IPS-20b (cell line): Measurements from ENCODE around the gene SLFN14.
"Not testable (repeated sequence)": the region's sequence is repeated elsewhere in the genome, so short reads cannot be mapped to it uniquely, and the experiment has no call there.

Experiments used
- H3K27ac ChIP-seq: one replicate; pipeline ENCODE4 v1.5.1; 2013; ENCODE audit warnings: low read length
- H3K27me3 ChIP-seq: 2 replicates; pipeline ENCODE4 v1.6.1; 2013; ENCODE audit warnings: mild to moderate bottlenecking, low read length, inconsistent platforms; ENCODE audit not compliant: insufficient read depth
- H3K36me3 ChIP-seq: 2 replicates; pipeline ENCODE4 v1.6.1; 2013; ENCODE audit warnings: low read depth, mild to moderate bottlenecking, inconsistent platforms, low read length, moderate library complexity; ENCODE audit not compliant: insufficient read depth
- H3K4me1 ChIP-seq: 2 replicates; pipeline ENCODE4 v1.6.1; 2013; ENCODE audit warnings: mild to moderate bottlenecking, control low read depth, inconsistent platforms, low read length, moderate library complexity; ENCODE audit not compliant: insufficient read depth
- H3K4me3 ChIP-seq: 2 replicates; pipeline ENCODE4 v1.5.1; 2013; ENCODE audit warnings: mild to moderate bottlenecking, low read length, inconsistent platforms
- H3K9ac ChIP-seq: 2 replicates; pipeline ENCODE4 v1.6.1; 2013; ENCODE audit warnings: low read depth, mild to moderate bottlenecking, inconsistent platforms, low read length, moderate library complexity
- H3K9me3 ChIP-seq: 2 replicates; pipeline ENCODE4 v1.6.1; 2013; ENCODE audit warnings: mild to moderate bottlenecking, low read depth, low read length, inconsistent platforms; ENCODE audit not compliant: insufficient read depth

SLFN14 gene

DNA sequence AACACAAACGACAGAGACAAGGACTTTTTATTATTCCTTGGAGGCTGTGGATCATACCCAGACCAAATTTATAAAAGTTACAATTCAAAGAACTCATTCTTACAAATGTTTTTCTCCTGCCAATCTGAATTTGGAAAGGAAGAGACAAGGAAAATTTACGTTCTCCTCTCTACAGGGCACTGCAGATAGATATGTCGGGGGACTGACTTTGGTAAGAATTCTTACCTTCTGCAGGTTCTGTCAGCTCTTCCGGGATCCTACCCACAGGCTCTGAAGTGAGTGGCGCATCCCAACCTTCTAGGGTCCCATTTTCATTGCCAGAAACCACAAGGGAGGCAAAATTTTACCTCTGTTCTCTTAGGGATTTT lies 21.0 kb downstream of the SLFN14 start:
- H3K4me3 ChIP-seq: no peak overlapping the region
- no peaks in the 10 kb centered on the region for H3K9me3 ChIP-seq
- H3K27ac ChIP-seq: no peak overlapping the region
- no peak overlapping the region for H3K9ac ChIP-seq
- no peaks in the 10 kb centered on the region for H3K27me3 ChIP-seq
- H3K4me1 ChIP-seq: no peaks in the 10 kb centered on the region
- H3K36me3 ChIP-seq: no peaks in the 10 kb centered on the region

DNA sequence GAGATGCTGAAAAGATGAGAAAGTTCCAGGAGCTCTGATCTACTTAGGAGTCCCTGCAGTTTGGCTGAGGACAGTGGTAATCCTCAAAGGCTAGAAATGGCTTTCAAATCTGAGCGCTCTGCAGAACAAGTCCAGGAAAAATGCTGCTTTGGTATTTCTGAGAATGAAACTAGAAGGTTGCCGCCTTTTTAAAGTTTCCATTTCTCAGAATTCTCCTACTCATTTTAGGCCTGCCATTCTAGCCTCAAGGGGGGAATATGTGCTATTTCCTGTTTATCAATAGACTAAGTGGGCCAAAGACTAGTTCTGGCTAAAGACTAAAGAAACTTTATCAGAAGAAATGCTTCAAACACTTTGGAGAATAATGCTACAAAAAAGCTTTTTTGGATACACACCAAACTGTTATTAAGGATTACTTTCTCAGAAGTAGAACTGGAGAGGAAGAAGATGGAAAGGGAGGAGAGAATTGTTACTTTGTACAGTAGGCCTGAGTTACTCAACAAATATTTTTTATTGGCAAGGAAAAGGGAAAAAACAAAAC lies 22.9 kb downstream of the SLFN14 start, which contains the start of gene SLFN12L:
Gene SLFN12L, minus strand, starts transcription at position 78 of the 541 bp plus-strand sequence. CDS start 15,314 bp downstream, outside the sequence.
- no peaks in the 10 kb centered on the region for H3K36me3 ChIP-seq
- H3K4me3 ChIP-seq: no peak within 1 kb of the TSS
- no peak within 1 kb of the TSS for H3K9ac ChIP-seq
- H3K9me3 ChIP-seq: no peaks in the 10 kb centered on the region
- no peaks in the 10 kb centered on the region for H3K27me3 ChIP-seq
- no peaks in the 10 kb centered on the region for H3K4me1 ChIP-seq
- no peak within 1 kb of the TSS for H3K27ac ChIP-seq

DNA sequence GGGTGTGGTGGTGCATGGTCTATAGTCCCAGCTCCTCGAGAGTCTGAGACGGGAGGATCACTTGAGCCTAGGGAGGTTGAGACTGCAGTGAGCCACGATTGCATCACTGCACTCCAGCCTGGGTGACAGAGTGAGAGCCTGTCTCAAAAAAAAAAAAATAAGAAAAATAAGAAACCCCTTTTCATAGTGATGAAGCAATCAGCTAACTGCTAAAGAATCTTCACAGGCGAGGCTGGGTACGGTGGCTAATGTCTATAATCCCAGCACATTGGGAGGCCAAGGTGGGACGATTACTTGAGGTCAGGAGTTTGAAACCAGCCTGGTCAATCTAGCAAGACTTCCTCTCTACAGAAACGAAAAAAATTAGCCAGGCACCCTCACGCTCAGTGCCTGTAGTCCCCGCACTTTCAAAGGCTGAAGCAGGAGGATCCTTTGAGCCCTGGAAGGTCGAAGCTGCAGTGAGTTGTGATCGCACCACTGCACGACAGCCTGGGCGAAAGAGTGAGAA lies 23.9 kb downstream of the SLFN14 start:
- no peaks in the 10 kb centered on the region for H3K36me3 ChIP-seq
- H3K27ac ChIP-seq: no peak overlapping the region
- H3K27me3 ChIP-seq: no peaks in the 10 kb centered on the region
- no peak overlapping the region for H3K4me3 ChIP-seq
- no peaks in the 10 kb centered on the region for H3K9me3 ChIP-seq
- no peak overlapping the region for H3K9ac ChIP-seq
- no peaks in the 10 kb centered on the region for H3K4me1 ChIP-seq

DNA sequence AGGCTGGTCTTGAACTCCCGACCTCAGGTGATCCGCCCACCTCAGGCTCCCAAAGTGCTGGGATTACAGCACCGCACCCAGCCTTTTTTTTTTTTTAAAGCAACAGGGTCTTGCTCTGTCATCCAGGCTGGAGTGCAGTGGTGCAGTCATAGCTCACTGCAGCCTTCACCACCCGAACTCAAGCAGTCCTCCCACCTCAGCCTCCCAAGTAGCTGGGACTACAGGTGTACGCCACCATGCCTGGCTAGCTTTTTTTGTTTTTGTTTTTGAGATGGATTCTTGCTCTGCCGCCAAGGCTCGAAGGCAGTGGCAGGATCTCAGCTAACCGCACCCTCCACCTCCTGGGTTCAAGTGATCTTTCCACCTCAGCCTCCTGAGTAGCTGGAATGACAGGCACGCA lies 25.2 kb downstream of the SLFN14 start:
- not testable (repeated sequence) for H3K27ac ChIP-seq, H3K4me1 ChIP-seq

DNA sequence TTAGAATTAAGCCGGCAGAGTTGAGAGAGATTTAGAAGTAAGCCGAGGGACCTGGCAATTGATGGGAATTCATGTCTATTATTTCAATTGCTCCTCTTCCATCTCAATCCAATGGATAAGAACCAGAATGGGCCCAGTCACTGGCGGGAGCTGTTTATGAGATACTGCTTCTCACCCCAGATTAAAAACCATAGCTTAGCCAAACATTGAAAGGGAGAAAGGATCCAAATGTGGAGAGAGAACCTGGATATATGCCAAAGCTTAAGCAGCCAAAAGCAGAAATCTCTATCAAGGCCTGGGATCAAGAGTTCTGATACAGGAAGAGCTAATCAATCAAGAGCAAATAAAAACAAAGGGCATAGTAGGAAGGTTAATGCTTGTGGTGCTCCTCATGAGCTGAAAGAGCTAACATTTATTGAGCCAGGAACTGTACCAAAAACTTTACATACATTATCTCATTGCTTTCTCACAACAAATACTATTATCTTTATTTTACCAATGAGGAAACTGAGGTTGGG lies 26.0 kb downstream of the SLFN14 start:
- H3K9ac ChIP-seq: no peak overlapping the region
- H3K36me3 ChIP-seq: no peaks in the 10 kb centered on the region
- H3K9me3 ChIP-seq: no peaks in the 10 kb centered on the region
- no peaks in the 10 kb centered on the region for H3K27me3 ChIP-seq
- H3K4me3 ChIP-seq: no peak overlapping the region
- H3K4me1 ChIP-seq: no peaks in the 10 kb centered on the region
- no peak overlapping the region for H3K27ac ChIP-seq

More for the DNA sequence above, 25.2 kb downstream of the SLFN14 start:
- H3K9me3 ChIP-seq, H3K9ac ChIP-seq, H3K36me3 ChIP-seq, H3K4me3 ChIP-seq, H3K27me3 ChIP-seq: not testable (repeated sequence)

DNA sequence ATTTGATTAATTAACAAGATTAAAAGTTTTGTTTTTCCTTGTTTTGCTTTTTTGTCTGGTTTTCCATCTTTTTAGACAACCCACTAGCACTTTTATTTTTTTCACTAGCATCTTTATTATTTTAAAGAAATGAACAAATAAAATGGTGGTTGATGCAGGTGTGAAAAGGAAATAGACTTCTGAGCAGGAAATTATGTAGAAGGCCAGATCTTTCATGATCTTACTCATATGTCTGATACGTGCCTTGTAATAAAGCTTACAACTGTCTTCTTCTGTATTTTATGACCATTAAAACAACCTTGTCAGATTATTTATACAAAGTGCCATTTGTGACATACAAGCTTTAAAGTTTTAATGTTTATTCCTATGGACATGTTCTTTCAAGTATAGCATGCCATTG lies 29.5 kb downstream of the SLFN14 start:
- Histone ChIP-seq H3K9ac (no peak overlapping the region), H3K36me3 (no peaks in the 10 kb centered on the region), H3K27ac (no peak overlapping the region), H3K9me3 (no peaks in the 10 kb centered on the region), H3K4me1 (no peaks in the 10 kb centered on the region), H3K4me3 (no peak overlapping the region), H3K27me3 (no peaks in the 10 kb centered on the region)

DNA sequence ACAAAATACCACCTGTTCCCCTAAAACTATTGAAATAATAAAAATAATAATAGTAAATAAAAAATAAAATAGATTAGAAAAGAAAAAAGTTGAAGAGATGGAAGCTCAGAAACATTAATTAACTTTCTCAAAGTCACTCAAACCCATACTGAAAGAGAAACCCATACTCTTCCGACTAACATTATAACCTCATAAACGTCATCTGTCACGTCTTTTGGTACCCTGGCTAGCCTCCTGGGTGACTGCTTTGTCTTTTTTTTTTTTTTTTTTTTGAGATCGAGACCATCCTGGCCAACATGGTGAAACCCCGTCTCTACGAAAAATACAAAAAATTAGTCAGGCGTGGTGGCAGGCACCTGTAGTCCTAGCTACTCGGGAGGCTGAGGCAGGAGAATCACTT lies 30.8 kb downstream of the SLFN14 start:
- Histone ChIP-seq H3K4me3 (no peak overlapping the region), H3K4me1 (no peaks in the 10 kb centered on the region), H3K27me3 (no peaks in the 10 kb centered on the region), H3K27ac (no peak overlapping the region), H3K36me3 (no peaks in the 10 kb centered on the region), H3K9me3 (no peaks in the 10 kb centered on the region), H3K9ac (no peak overlapping the region)

DNA sequence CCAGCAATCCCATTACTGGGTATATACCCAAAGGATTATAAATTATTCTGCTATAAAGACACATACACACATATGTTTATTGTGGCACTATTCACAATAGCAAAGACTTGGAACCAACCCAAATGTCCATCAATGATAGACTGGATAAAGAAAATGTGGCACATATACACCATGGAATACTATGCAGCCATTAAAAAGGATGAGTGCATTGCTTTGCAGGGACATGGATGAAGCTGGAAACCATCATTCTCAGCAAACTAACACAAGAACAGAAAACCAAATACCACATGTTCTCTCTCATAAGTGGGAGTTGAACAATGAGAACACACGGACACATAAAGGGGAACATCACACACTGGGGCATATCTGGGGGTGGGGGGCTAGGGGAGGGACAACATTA lies 31.3 kb downstream of the SLFN14 start:
- H3K9me3 ChIP-seq: not testable (repeated sequence)

DNA sequence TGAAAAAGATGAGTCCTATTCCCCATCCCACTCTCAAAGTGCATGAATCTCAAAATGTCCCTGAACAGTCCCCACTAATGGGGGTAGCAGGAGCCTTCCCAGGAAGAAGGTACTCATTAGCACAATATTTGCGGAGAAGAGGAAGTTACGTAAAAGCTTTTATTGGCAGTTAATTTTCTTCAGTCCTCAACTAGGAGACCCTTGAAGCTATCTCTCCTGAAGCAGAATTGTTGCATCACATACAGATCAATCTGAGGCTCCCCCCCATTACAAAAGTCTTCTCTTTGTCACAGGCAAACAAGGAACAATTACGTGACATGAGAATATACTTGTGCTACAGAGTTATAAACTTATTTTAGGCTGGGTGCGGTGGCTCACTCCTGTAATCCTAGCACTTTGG lies 37.3 kb downstream of the SLFN14 start:
- H3K36me3 ChIP-seq: no peaks in the 10 kb centered on the region

More for the DNA sequence above, 31.3 kb downstream of the SLFN14 start:
- not testable (repeated sequence) for H3K4me3 ChIP-seq, H3K36me3 ChIP-seq, H3K9ac ChIP-seq, H3K4me1 ChIP-seq, H3K27ac ChIP-seq, H3K27me3 ChIP-seq

DNA sequence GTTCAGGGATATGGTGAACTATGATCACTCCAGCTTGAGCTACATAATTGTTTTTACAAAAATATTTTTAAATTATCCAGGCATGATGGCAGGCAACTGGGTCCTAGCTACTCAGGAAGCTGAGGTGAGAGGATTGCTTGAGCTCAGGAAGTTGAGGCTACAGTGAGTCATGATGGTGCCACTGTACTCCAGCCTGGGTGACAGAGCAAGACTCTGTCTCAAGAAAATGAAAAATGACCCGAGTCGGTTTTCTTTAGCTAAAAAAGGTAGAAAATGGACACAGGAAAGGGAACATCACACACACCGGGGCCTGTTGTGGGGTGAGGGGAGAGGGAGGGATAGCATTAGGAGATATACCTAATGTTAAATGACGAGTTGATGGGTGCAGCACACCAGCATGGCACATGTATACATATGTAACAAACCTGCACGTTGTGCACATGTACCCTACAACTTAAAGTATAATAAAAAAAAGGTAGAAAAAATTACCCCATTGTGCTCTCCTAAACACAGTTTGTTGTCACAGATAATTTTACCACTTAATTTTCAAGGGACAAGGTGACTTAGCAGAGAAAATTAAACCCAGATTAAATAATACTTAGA lies 38.9 kb downstream of the SLFN14 start:
- not testable (repeated sequence) for H3K4me1 ChIP-seq, H3K9ac ChIP-seq

More for the DNA sequence above, 37.3 kb downstream of the SLFN14 start:
- H3K27ac ChIP-seq: no peak overlapping the region
- no peak overlapping the region for H3K9ac ChIP-seq
- H3K9me3 ChIP-seq: no peaks in the 10 kb centered on the region
- no peak overlapping the region for H3K4me3 ChIP-seq
- H3K27me3 ChIP-seq: no peaks in the 10 kb centered on the region
- H3K4me1 ChIP-seq: no peaks in the 10 kb centered on the region

DNA sequence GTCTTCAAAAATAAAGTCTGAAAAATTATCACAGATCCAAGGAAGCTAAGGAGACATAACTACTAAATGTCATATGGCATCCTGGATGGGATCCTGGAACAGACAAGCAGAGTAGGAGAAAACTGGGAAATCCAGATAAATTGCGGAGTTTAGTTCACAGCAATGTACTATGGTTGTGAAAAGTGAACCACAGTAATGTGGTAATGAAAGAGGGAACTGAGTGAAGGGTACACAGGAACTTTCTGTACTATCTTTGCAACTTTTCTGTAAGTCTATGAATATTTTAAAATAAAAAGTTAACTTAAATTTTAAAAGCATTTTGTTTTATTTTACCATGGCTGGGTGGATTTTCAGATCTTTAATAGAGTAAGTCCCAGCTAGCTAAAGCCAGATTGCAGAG lies 39.5 kb downstream of the SLFN14 start:
- Histone ChIP-seq H3K27ac (no peak overlapping the region), H3K4me3 (no peak overlapping the region), H3K27me3 (no peaks in the 10 kb centered on the region), H3K4me1 (no peaks in the 10 kb centered on the region), H3K36me3 (no peaks in the 10 kb centered on the region), H3K9ac (no peak overlapping the region), H3K9me3 (no peaks in the 10 kb centered on the region)

More for the DNA sequence above, 38.9 kb downstream of the SLFN14 start:
- not testable (repeated sequence) for H3K27me3 ChIP-seq, H3K36me3 ChIP-seq, H3K9me3 ChIP-seq, H3K27ac ChIP-seq, H3K4me3 ChIP-seq

DNA sequence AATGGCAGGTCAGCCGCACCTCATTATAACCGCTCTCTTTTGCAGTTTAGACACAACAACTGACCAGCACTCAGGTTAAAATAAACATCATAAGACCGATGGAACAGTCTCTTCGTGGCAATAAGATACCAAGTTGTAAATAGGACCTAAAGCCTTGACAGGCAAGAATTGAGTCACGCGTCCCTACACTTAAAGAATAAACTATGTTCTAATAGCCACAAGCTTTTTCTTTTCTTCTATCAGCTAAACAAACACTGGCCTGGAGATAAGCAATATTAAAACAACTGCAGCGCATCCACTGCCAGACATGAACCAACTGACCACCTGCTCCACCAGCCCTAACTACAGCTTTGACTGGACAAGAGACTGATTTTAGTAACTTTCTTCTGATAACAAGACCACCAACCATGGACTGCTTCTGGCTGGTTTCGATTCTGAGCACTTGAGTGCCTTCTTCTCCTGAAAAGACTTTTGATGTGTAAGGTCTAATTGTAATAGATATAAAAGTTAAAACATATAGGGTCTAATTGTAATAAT lies 40.6 kb downstream of the SLFN14 start:
- Histone ChIP-seq H3K27me3 (no peaks in the 10 kb centered on the region), H3K36me3 (no peaks in the 10 kb centered on the region), H3K4me1 (no peaks in the 10 kb centered on the region), H3K27ac (no peak overlapping the region), H3K4me3 (no peak overlapping the region), H3K9me3 (no peaks in the 10 kb centered on the region), H3K9ac (no peak overlapping the region)
